IPS-15b (cell line): ENCODE results near the gene RETNLB.

Experiments used
- H3K27me3 ChIP-seq: one replicate; pipeline ENCODE4 v1.6.1; 2013; ENCODE audit warnings: low read length; ENCODE audit not compliant: control insufficient read depth, insufficient read depth
- H3K36me3 ChIP-seq: one replicate; pipeline ENCODE4 v1.6.1; 2013; ENCODE audit warnings: low read length; ENCODE audit not compliant: control insufficient read depth, insufficient read depth
- H3K4me1 ChIP-seq: one replicate; pipeline ENCODE4 v1.6.1; 2013; ENCODE audit warnings: mild to moderate bottlenecking, low read length; ENCODE audit not compliant: control insufficient read depth, insufficient read depth
- H3K4me3 ChIP-seq: one replicate; pipeline ENCODE4 v1.5.1; 2013; ENCODE audit warnings: low read depth, low read length
- H3K9ac ChIP-seq: one replicate; pipeline ENCODE4 v1.6.1; 2013; ENCODE audit warnings: low read depth, mild to moderate bottlenecking, low read length
- H3K9me3 ChIP-seq: one replicate; pipeline ENCODE4 v1.6.1; 2013; ENCODE audit warnings: mild to moderate bottlenecking, low read length; ENCODE audit not compliant: control insufficient read depth, insufficient read depth

Gene RETNLB

DNA sequence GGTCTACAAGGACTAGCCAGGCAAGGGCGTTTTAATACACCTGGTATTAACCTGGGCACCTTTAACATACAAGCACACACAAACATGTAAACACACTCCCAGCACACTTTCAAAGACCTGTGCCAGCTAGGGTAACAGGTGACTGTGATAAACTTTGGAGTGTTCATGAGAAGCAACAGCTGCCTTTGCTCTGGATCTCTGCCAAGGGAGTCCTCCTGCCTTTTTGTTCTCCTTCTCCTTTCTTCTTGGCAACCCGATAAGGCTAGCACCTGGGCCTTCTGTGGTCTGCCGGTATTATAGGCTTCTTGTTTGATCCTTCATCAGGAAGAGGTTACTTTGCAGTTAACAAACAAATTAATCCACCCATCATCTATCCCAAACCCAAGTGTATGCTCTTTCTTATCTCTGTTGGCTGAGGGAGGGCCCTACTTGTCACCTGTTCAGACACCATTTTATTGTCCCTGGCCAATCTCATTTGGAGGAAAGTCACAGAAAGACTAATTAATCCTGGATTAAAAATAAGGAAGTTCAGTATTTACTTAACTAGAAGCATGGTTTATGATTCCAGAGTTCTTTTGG, at the start of gene RETNLB:
TSS of gene RETNLB (minus strand) at position 7 of the 579 bp plus-strand sequence. CDS start 225 bp downstream, outside the sequence.
- H3K27me3 ChIP-seq: no peaks in the 10 kb centered on the region
- no peak within 1 kb of the TSS for H3K9ac ChIP-seq
- no peak within 1 kb of the TSS for H3K4me3 ChIP-seq
- H3K36me3 ChIP-seq: no peaks in the 10 kb centered on the region
- H3K4me1 ChIP-seq: no peaks in the 10 kb centered on the region
- H3K9me3 ChIP-seq: no peaks in the 10 kb centered on the region

- H3K9ac ChIP-seq: no peak overlapping the region
Measured at GRCh38 chr3:108806316-108806715, 49.1 kb upstream of the RETNLB start.

DNA sequence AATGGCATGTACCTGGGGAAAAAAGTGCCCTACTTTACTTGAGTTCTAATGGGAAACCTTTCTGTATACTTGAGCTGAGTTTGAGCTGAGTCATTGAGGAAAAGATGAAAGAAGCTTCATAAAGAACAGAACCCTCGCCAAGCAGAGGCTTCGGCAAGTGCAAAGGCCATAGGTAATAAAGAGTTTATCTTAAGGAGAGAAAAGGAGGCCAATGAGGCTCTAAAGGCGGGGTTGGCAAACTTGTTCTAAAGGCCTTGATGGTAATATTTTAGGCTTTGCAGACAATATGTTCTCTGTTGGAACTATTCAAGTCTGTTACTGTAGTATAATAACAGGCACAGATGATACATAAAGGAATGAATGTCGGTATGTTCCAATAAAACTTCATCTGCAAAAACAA, 47.8 kb upstream of the RETNLB start:
- Histone ChIP-seq H3K4me1 (no peaks in the 10 kb centered on the region), H3K9me3 (no peaks in the 10 kb centered on the region), H3K36me3 (no peaks in the 10 kb centered on the region), H3K9ac (no peak overlapping the region), H3K27me3 (no peaks in the 10 kb centered on the region), H3K4me3 (no peak overlapping the region)

More at GRCh38 chr3:108806316-108806715, 49.1 kb upstream of the RETNLB start:
- H3K9me3 ChIP-seq: no peaks in the 10 kb centered on the region
- no peaks in the 10 kb centered on the region for H3K4me1 ChIP-seq
- no peaks in the 10 kb centered on the region for H3K36me3 ChIP-seq
- H3K4me3 ChIP-seq: no peak overlapping the region
- no peaks in the 10 kb centered on the region for H3K27me3 ChIP-seq

DNA sequence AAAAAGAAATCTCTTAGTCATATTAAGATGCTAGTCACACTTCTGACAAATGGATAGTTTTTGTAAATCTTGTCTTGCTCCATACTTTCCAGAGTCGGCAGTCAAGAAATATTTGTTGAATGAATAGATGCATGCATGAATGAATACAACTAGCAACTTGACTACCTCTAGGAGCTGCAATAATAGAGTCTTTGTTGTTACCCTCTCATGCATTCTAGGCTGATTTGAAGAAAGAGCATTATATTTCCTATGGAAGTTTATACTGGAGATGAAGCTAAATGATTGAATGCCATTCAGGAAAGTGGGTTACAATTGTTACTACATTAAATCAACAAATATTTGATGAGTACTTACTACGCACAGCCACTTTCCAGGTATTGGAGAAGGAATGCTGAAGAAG, 47.2 kb upstream of the RETNLB start:
- no peaks in the 10 kb centered on the region for H3K9me3 ChIP-seq
- H3K9ac ChIP-seq: no peak overlapping the region
- no peaks in the 10 kb centered on the region for H3K4me1 ChIP-seq
- no peak overlapping the region for H3K4me3 ChIP-seq
- no peaks in the 10 kb centered on the region for H3K27me3 ChIP-seq
- no peaks in the 10 kb centered on the region for H3K36me3 ChIP-seq

- H3K9ac ChIP-seq: no peak overlapping the region
- no peaks in the 10 kb centered on the region for H3K9me3 ChIP-seq
Measured at GRCh38 chr3:108791473-108791872, 34.3 kb upstream of the RETNLB start.

DNA sequence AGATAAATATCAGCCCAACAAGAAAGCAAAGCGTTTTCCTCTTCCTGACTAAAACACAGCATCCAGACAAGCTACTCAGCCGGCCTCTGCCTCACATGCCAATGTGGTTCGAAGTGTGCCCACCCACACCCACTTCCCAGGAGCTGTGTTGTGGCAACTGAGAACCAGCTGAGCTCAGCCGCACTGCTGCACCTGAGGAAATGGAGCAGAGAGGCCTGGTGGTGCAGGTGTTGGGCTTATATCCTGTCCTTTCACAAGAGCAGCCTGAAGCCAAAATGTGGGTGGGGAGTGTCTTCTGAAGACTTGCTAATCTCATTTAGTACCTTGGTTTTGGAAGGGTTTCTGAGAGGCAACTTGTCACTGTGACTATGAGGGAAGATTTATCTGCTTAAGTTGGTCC, 23.0 kb upstream of the RETNLB start:
- H3K4me3 ChIP-seq: no peak overlapping the region
- H3K36me3 ChIP-seq: no peaks in the 10 kb centered on the region
- H3K27me3 ChIP-seq: no peaks in the 10 kb centered on the region
- no peak overlapping the region for H3K9ac ChIP-seq
- H3K4me1 ChIP-seq: no peaks in the 10 kb centered on the region
- no peaks in the 10 kb centered on the region for H3K9me3 ChIP-seq

More at GRCh38 chr3:108791473-108791872, 34.3 kb upstream of the RETNLB start:
- H3K36me3 ChIP-seq: no peaks in the 10 kb centered on the region
- no peaks in the 10 kb centered on the region for H3K4me1 ChIP-seq
- no peaks in the 10 kb centered on the region for H3K27me3 ChIP-seq
- no peak overlapping the region for H3K4me3 ChIP-seq

DNA sequence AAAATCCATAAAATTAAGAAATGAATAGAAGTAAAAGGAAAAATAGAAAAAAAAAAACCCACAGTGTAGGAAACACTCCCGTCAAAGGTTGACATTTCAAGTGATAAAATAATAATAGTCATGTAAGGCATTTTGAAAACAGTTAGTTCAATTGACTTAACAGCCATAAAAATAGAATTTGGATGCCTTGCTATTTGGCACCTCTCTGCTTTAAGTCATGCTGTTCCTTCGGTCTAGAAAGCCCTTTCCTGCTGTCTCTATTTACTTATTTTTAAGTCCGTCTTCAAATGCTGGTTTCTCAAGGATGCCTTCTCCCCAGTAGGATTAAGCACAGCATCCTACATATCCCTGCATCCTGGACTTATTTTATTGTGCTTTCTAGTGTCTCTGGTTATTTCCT, 22.3 kb upstream of the RETNLB start:
- Histone ChIP-seq H3K9me3 (no peaks in the 10 kb centered on the region), H3K36me3 (no peaks in the 10 kb centered on the region), H3K27me3 (no peaks in the 10 kb centered on the region), H3K9ac (no peak overlapping the region), H3K4me3 (no peak overlapping the region), H3K4me1 (no peaks in the 10 kb centered on the region)

GRCh38 chr3:108775649-108776048, 18.4 kb upstream of the RETNLB start:
- Histone ChIP-seq H3K4me1 (no peaks in the 10 kb centered on the region), H3K9ac (no peak overlapping the region), H3K9me3 (no peaks in the 10 kb centered on the region)

DNA sequence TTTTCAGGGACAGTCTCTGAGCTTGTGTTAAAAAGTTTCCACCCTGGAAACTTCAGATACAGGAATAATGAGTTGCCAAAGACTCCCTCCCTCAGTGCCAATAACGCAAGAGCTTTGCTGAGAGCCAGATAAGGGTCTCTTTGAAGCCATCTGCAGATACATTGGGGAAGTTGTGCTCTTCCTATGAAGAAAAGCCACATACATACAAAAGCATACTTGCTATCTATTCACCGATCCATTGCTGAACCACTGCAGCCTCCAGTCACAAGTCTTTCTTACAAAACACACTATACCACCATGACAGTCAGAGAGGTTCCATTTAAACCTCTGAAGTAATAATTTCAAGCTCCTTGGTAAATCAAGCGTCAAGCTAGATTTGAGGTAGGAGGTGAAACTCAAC, 10.0 kb upstream of the RETNLB start:
- no peak overlapping the region for H3K9ac ChIP-seq

More at GRCh38 chr3:108775649-108776048, 18.4 kb upstream of the RETNLB start:
- Histone ChIP-seq H3K36me3 (no peaks in the 10 kb centered on the region), H3K4me3 (no peak overlapping the region), H3K27me3 (no peaks in the 10 kb centered on the region)

DNA sequence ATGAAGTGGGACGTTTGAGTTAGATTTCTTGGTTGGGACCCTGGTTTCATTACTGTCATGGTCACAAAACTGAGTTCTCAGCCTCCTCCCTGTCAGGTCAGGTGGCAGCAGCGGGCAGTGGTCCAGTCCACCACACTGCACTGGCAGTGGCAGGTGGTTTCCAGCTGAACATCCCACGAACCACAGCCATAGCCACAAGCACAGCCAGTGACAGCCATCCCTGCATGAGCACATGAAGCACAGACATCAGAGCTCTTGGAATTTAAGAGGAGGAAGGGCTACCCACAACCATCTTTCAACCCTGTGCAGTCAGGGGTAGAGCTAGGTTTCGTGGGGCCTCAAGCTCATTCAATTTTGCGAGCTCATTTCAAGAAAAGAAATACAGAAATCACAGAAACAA, 1.5 kb downstream of the RETNLB start:
- H3K4me1 ChIP-seq: no peaks in the 10 kb centered on the region
- no peaks in the 10 kb centered on the region for H3K36me3 ChIP-seq
- no peaks in the 10 kb centered on the region for H3K27me3 ChIP-seq
- no peak overlapping the region for H3K4me3 ChIP-seq
- no peak overlapping the region for H3K9ac ChIP-seq
- no peaks in the 10 kb centered on the region for H3K9me3 ChIP-seq

More for the DNA sequence above, 10.0 kb upstream of the RETNLB start:
- H3K4me1 ChIP-seq: no peaks in the 10 kb centered on the region
- no peaks in the 10 kb centered on the region for H3K36me3 ChIP-seq
- H3K27me3 ChIP-seq: no peaks in the 10 kb centered on the region
- H3K9me3 ChIP-seq: no peaks in the 10 kb centered on the region
- no peak overlapping the region for H3K4me3 ChIP-seq

DNA sequence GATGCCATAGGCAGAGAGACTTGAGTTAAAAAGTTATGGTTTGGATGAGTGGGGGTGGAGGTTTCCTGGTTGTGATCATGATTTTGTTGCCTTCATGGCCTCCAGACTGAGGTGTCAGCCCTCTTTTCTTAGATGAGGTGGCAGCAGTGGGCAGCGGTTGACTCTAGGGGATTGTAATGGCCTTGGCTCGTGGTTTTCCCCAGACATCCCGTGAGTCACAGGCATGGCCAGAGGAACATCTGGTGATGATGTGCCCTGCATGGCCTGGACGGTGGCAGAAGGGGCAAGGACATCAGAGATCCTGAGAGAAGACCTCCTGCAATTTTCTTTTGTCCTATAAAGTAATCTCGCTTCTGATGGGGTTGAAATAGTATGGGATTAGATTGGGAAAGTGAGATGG, 12.4 kb downstream of the RETNLB start:
- Histone ChIP-seq H3K36me3 (no peaks in the 10 kb centered on the region), H3K4me1 (no peaks in the 10 kb centered on the region), H3K27me3 (no peaks in the 10 kb centered on the region), H3K9me3 (no peaks in the 10 kb centered on the region), H3K4me3 (no peak overlapping the region), H3K9ac (no peak overlapping the region)

DNA sequence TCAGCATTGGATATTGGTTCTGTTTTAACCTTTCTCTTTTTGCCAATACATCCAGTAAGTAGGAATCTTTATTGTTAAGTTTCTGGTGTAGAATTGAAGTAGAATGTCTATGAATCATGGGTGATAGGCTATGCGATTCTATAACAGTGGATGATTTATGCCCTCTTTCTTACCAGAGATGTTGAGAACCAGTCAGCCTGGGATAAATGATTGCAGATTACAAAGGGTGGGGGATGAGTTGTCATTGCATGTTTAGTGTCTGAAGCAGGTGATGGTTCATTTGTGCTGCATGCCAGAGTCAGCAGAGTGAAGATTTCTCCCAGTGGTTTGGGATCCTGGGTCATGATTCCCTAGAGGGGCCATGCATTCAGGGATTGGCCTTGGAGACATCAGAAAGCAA, 14.3 kb downstream of the RETNLB start:
- Histone ChIP-seq H3K4me3 (no peak overlapping the region), H3K36me3 (no peaks in the 10 kb centered on the region), H3K9ac (no peak overlapping the region), H3K9me3 (no peaks in the 10 kb centered on the region), H3K27me3 (no peaks in the 10 kb centered on the region), H3K4me1 (no peaks in the 10 kb centered on the region)
